NK-92 (cell line): ENCODE data around the gene EPOP.
"Not testable (repeated sequence)": the region's sequence is repeated elsewhere in the genome, so short reads cannot be mapped to it uniquely, and the experiment has no call there.

Experiments used
- DNase-seq: peaks from one replicate; lab custom pipeline; 2025; ENCODE audit not compliant: unreplicated experiment; lab: John Stamatoyannopoulos, UW

The EPOP gene

GRCh38 chr17:38653230-38653629, 21.5 kb downstream of the EPOP start:
- no peak for DNase-seq

GRCh38 chr17:38650653-38651173, 24.0 kb downstream of the EPOP start:
- DNase-seq = not testable (repeated sequence)

DNA sequence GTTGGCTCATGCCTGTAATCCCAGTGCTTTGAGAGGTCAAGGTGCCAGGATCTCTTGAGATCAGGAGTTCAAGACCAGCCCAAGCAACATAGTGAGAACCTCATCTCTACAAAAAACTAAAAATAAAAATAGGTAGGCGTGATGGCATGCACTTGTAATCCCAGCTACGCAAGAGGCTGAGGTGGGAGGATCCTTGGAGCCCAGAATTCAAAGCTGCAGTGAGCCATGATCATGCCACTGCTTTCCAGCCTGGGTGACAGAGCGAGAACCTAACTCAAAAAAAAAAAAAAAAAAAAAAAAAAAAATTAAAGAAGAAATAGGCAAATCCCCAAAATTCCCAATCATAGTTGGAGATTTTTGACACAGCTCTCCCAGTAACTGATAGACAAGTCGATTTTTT, 36.8 kb downstream of the EPOP start:
- DNase-seq = no peak

DNA sequence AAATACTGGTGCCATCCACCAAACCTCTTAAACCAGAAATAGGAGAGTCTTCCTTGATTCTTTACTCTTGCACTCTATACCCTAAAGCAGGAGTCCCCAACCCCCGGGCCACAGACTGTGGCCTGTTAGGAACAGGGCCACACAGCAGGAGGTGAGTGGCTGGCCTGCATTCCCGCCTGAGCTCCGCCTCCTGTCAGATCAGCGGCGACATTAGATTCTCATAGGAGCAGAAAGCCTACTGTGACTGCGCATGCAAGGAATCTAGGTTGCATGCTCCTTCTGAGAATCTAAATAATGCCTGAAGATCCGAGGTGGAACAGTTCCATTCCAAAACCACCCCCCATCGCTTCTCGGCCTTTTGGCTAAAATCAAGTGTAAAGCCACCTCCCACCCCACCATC, 38.7 kb downstream of the EPOP start:
- DNase-seq = no peak

DNA sequence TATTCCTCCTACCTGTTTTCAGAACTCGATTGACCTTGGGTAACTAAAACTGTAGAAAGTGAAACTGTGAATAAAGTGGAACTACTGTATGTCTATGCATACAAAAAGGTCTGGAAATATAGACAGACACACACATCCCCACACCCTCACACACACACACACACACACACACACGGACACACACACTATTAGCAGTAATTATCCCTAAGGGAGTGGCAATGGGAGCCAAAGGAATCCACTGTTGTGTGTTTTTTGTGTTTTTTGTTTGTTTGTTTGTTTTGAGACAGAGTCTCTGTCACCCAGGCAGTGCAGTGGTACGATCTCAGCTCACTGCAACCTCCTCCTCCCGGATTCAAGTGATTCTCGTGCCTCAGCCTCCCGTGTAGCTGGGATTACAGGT, 42.4 kb downstream of the EPOP start:
- no peak for DNase-seq

DNA sequence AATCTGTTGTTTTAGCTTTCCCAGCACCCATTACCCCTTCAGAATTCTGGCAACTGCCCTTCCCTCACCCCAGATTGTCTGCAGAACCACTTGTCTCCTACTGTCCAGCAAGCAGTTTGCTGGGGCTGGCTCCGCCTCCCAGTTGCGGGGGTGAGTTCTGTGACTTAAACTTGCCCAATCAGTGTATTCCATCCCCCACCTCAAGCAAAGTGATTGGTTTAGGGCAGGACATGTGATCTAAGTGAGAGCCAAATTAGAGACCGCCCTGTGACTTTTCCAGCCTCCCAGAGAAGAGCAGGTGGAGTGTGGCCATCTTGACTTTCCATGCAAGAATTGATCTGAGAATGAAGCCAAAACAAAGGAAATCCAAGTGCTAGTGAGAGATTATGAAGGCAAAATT, 46.3 kb downstream of the EPOP start:
- DNase-seq = no peak

DNA sequence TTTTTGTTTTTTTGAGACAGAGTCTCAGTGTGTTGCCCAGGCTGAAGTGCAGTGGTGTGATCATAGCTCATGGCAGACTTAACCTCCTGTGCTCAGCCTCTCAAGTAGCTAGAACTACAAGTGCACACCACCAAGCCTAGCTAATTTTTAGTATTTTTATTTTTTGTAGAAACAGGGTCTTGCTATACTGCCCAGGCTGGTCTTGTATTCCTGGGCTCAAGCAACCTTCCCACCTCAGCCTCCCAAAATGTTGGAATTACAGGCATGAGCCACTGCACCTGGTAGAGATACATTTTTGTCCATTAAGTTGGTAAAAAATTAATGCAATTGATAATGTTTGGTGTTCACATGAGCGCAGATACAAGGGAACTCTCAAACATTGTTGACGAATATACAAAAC, 46.8 kb downstream of the EPOP start:
- DNase-seq = no peak

- DNase-seq = not testable (repeated sequence)
Observed at GRCh38 chr17:38626606-38627226, 48.0 kb downstream of the EPOP start.

GRCh38 chr17:38625482-38625881, 49.3 kb downstream of the EPOP start:
- DNase-seq = no peak

- DNase-seq = not testable (repeated sequence)
Observed at GRCh38 chr17:38624782-38625355, 49.9 kb downstream of the EPOP start.
